Gastroesophageal sphincter (tissue), 4 donors: Measurements from ENCODE around the gene ZGRF1. TPM values are rescaled to one million over a fixed set of nuclear protein-coding genes. Genes with fewer than 3 reads are reported as not detected.
"Not testable (repeated sequence)": the region's sequence is repeated elsewhere in the genome, so short reads cannot be mapped to it uniquely, and the experiment has no call there.

Experiments used
- ATAC-seq: fragments of 150-250 bp; one replicate; pipeline ENCODE4 v1.9.1; 2016; ENCODE audit warnings: mild to moderate bottlenecking, moderate library complexity
- H3K27ac ChIP-seq, 4 donors: fragments of 200-600 bp; sonication (generic) in 3 of 4; 1 replicate in 3 of 4; 2 replicates in 1 of 4; pipeline ENCODE4 v1.5.1; 2016 to 2019
- H3K27me3 ChIP-seq: fragments of 200-600 bp; sonication (generic); one replicate; pipeline ENCODE4 v1.5.1; 2019
- H3K36me3 ChIP-seq, 2 donors: fragments of 200-600 bp; sonication (generic); one replicate each; pipeline ENCODE4 v1.5.1; 2019; ENCODE audit warnings: control low read depth in 1 of 2
- H3K4me1 ChIP-seq, 3 donors: fragments of 200-600 bp; sonication (generic); 1 replicate in 2 of 3; 2 replicates in 1 of 3; pipeline ENCODE4 v1.5.1; 2016 to 2019; ENCODE audit warnings: control low read depth in 2 of 3
- H3K4me3 ChIP-seq, 2 donors: fragments of 200-600 bp; sonication (generic); one replicate each; pipeline ENCODE4 v1.5.1; 2019; ENCODE audit warnings: mild to moderate bottlenecking in 1 of 2, moderate library complexity in 1 of 2
- H3K9me3 ChIP-seq, 3 donors: fragments of 200-600 bp; sonication (generic); one replicate each; pipeline ENCODE4 v1.5.1; 2017 to 2019; ENCODE audit warnings: control low read depth in 2 of 3
- EP300 ChIP-seq: sonication (generic); formaldehyde crosslinking; IDR thresholded peaks from one replicate; pipeline ENCODE4 v1.6.1; 2017; ENCODE audit warnings: antibody characterized with exemption, mild to moderate bottlenecking
- POLR2A ChIP-seq, 2 donors: fragments of 450-650 bp; IDR thresholded peaks; one replicate each; pipeline ENCODE4 v1.6.1; 2017; ENCODE audit warnings: antibody characterized with exemption in 2 of 2, mild to moderate bottlenecking in 2 of 2, moderate library complexity in 1 of 2
- POLR2AphosphoS5 ChIP-seq: sonication (generic); formaldehyde crosslinking; IDR thresholded peaks from one replicate; pipeline ENCODE4 v1.6.1; 2017; ENCODE audit warnings: antibody characterized with exemption
- WGBS, 2 donors: methylation state at CpG; one replicate each; pipeline ENCODE4 v1.1.5; 2018; ENCODE audit warnings: low coverage in 1 of 2; 5-methylcytosine and 5-hydroxymethylcytosine counted together
- total RNA-seq, 4 donors: library from RNA; depleted of rRNA; stranded (reverse); fragments of >200 nt; gene quantifications; one replicate each; pipeline ENCODE4 v1.1.0, GENCODE V29; 2016
- TF ChIP-seq, protein P1 (sequence below), 4 experiments: fragments of 200-600 bp in 2 of 4; fragments of 450-650 bp in 2 of 4; sonication (generic) in 1 of 4; IDR thresholded peaks; one replicate each; pipeline ENCODE4 v1.5.1; 2017 to 2019; ENCODE audit warnings: antibody characterized with exemption in 4 of 4, mild to moderate bottlenecking in 2 of 4, moderate library complexity in 2 of 4

The ZGRF1 gene
- total RNA-seq, 4 donors from 2014 or later: 2.8 to 4.7 (median 3.9) TPM

DNA sequence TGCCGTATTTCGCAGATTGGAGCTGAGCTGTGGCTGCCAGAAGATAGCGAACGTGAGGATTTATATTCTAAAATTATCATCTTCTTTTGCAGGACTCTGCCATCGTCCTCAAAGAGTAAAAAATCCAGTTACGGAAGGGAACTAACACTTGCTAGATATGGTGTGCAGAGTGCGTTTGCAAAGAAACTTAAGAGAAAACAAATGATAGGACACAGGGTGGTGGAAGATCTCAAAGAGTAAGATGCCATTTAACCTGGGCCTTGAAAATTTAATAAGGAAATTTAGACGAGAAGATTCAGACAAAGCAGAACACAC lies 800 bp upstream of the ZGRF1 start:
- H3K36me3 ChIP-seq: no peaks in the 10 kb centered on the region
- H3K4me1 ChIP-seq: peaks cover 10 to 54% (median 14%) of the 10 kb centered on the region in 3 donors
- 0% methylated on average over 8 of the region's 8 CpGs for WGBS, 2 donors
- no peak for ATAC-seq
- peak overlapping the region; percentile 83 to 95 (median 92) for H3K27ac ChIP-seq
- peak overlapping the region; percentile 58 to 96 for H3K4me3 ChIP-seq
- no peak for TF ChIP-seq EP300
- no peak for TF ChIP-seq POLR2AphosphoS5
- TF ChIP-seq POLR2A (IDR thresholded peaks at IDR 0.05): no peak
- TF ChIP-seq, protein P1, sequence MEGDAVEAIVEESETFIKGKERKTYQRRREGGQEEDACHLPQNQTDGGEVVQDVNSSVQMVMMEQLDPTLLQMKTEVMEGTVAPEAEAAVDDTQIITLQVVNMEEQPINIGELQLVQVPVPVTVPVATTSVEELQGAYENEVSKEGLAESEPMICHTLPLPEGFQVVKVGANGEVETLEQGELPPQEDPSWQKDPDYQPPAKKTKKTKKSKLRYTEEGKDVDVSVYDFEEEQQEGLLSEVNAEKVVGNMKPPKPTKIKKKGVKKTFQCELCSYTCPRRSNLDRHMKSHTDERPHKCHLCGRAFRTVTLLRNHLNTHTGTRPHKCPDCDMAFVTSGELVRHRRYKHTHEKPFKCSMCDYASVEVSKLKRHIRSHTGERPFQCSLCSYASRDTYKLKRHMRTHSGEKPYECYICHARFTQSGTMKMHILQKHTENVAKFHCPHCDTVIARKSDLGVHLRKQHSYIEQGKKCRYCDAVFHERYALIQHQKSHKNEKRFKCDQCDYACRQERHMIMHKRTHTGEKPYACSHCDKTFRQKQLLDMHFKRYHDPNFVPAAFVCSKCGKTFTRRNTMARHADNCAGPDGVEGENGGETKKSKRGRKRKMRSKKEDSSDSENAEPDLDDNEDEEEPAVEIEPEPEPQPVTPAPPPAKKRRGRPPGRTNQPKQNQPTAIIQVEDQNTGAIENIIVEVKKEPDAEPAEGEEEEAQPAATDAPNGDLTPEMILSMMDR (IDR thresholded peaks at IDR 0.05): no peak
- H3K27me3 ChIP-seq: no peaks in the 10 kb centered on the region
- H3K9me3 ChIP-seq: no peaks in the 10 kb centered on the region

DNA sequence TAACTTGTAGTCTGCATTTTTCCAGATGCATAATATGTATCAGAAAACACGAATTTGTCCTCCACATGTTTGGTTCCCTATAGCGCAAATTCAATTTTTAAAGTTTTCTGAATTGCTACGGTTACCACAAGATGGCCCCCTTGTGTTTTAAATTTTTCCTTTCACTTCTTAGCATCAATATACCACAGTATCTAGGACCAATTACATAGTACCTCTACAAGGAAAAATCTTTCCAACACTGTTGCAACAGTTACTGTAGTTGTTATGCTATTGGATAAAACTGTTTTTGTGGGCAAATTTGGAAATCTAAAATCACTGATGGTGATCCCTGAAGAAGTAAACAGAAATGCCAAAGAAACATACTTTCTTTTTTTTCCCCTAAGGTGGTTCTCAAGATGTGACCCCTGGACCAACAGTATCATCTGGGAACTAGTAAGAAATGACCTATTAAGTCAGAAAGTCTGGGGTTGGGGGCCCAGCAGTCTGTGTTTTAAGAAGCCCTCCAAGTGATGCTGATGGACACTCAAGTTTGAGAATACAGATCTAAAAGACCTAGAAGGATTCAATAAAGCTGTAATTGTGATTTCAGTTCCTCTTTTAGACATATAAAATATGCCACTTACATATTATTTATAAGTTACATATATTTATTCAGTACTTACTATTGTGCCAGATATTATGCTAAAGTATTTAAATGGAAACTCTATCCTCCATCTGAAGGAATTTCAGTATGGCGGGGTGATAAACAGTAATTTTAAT lies 3.1 kb downstream of the ZGRF1 start:
- Histone ChIP-seq H3K4me1 (peaks cover 10 to 26% (median 12%) of the 10 kb centered on the region in 3 donors), H3K27me3 (no peaks in the 10 kb centered on the region), H3K9me3 (no peaks in the 10 kb centered on the region), H3K4me3 (no peak overlapping the region), H3K27ac (no peak overlapping the region), H3K36me3 (peaks cover 0 to 24% of the 10 kb centered on the region in 2 donors)
- WGBS, 2 donors: 27 to 31% methylated on average over 4 of the region's 4 CpGs
- ATAC-seq: no peak
- TF ChIP-seq POLR2A (IDR thresholded peaks at IDR 0.05): no peak
- TF ChIP-seq, protein P1 (IDR thresholded peaks at IDR 0.05): peak; percentile 21 to 60 (median 44)

GRCh38 chr4:112626228-112626627 lies 10.5 kb downstream of the ZGRF1 start:
- 86 to 98% methylated on average over 4 of the region's 4 CpGs for WGBS, 2 donors
- Histone ChIP-seq H3K36me3 (peaks cover 0 to 22% of the 10 kb centered on the region in 2 donors), H3K9me3 (no peaks in the 10 kb centered on the region), H3K4me3 (no peak overlapping the region), H3K27me3 (no peaks in the 10 kb centered on the region), H3K4me1 (no peaks in the 10 kb centered on the region), H3K27ac (no peak overlapping the region)
- no peak for ATAC-seq
- TF ChIP-seq, protein P1 (IDR thresholded peaks at IDR 0.05): no peak
- TF ChIP-seq POLR2A (IDR thresholded peaks at IDR 0.05) (no peak), POLR2AphosphoS5 (no peak), EP300 (no peak)

DNA sequence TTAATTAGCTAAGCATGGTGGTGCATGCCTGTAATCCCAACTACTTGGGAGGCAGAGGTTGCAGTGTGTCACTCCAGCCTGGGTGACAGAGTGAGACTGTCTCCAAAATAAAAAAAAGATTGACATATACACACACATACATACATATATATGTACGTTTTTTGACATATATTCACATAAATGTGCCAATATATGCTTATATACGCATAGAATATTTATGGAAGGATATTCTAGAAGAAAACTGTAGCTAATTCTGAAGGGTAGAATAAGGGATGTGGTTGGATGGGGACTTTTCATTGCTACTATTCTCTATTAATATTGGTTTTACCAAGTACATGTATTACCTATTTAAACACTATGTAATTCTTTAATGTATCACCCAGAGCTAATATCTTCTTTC lies 19.7 kb downstream of the ZGRF1 start:
- no peak overlapping the region for H3K4me3 ChIP-seq
- H3K27me3 ChIP-seq: no peaks in the 10 kb centered on the region
- H3K9me3 ChIP-seq: no peaks in the 10 kb centered on the region
- H3K4me1 ChIP-seq: peaks cover 0 to 17% (median 0%) of the 10 kb centered on the region in 3 donors
- no peak for TF ChIP-seq POLR2AphosphoS5
- no peak for TF ChIP-seq EP300
- no peak for TF ChIP-seq POLR2A (IDR thresholded peaks at IDR 0.05)
- TF ChIP-seq, protein P1 (IDR thresholded peaks at IDR 0.05): no peak
- no peak for ATAC-seq
- no peak overlapping the region for H3K27ac ChIP-seq
- H3K36me3 ChIP-seq: no peaks in the 10 kb centered on the region
- WGBS, 2 donors: 93% methylated on average over 2 of the region's 2 CpGs

DNA sequence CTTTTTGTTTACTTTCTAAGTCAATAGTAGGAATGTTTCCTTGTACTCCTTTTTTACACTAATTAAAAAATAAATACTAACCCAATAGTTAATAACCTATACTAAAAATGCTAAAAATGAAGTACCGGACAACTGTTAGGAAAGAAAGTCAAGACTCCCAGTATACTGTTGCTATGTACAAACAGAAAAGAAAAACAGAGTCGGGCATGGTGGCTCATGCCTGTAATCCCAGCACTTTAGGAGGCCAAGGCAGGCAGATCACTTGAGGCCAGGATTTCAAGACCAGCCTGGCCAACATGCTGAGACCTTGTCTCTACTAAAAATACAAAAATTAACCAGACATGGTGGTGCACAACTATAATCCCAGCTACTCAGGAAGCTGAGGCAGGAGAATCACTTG lies 23.9 kb downstream of the ZGRF1 start:
- H3K4me3 ChIP-seq, H3K4me1 ChIP-seq, ATAC-seq, H3K27me3 ChIP-seq, H3K27ac ChIP-seq, H3K9me3 ChIP-seq: not testable (repeated sequence)
- H3K36me3 ChIP-seq: peaks cover 0 to 19% of the 10 kb centered on the region in 2 donors
- WGBS, 2 donors: 22 to 48% methylated on average over 2 of the region's 2 CpGs
